Measurements from ENCODE around the gene ASTN1. TPM values are rescaled to one million over a fixed set of nuclear protein-coding genes. Genes with fewer than 3 reads are reported as not detected.

The ASTN1 gene
- total RNA-seq, 1 experiment from 2014 or later: 0.42 TPM

DNA sequence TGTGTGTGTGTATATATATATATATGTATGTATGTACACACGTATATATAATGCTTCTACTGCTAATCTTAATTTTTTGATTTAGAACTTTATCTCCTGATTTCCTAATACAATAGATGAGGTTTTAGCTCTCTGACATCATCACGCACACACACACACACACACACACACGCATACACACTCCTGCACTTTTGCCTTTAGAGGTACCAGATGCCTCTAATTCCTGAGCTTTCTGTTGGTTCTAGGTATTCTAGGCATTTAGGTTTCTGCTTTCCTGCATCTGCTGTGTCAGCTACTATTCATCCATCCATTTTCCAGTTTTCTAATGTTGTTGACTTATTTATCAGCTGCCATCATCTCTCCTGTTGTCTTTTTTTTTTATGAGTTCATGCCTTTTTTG, 348.3 kb downstream of the ASTN1 start:
- no peak overlapping the region for H3K9ac ChIP-seq (ENCODE audit: low read length)
- H4K20me1 ChIP-seq (ENCODE audit: insufficient read depth): no peaks in the 10 kb centered on the region
- intact Hi-C loops (cut with micrococcal nuclease): no loop called here
- no peak overlapping the region for H3K4me3 ChIP-seq (replicated peaks in 1 of 2; ENCODE audit: low read depth in 1 of 2, low read length in 2 of 2)
- ChIA-PET RAD21 (ENCODE audit: low non-redundant PET in 1 of 2, low total read pairs in 2 of 2, uncharacterized antibody in 2 of 2, unreplicated experiment in 2 of 2) (no interaction called here), POLR2A (no interaction called here), CTCF (no interaction called here)
- H3K36me3 ChIP-seq (ENCODE audit: control insufficient read depth in 1 of 2, insufficient read depth in 2 of 2, low read length in 2 of 2): no peaks in the 10 kb centered on the region
- no peaks in the 10 kb centered on the region for H3K9me3 ChIP-seq (ENCODE audit: control insufficient read depth in 1 of 2, insufficient read depth in 1 of 2, low read depth in 1 of 2, low read length in 2 of 2)
- DNase-seq (ENCODE audit: low read depth, low spot score) (no peak), ATAC-seq (no peak)
- H3K4me2 ChIP-seq (ENCODE audit: low read length): no peak overlapping the region
- no TSS peak for BruUV-seq (replicated peaks)
- H3K27me3 ChIP-seq (ENCODE audit: insufficient read depth, low read length): peaks cover 9% of the 10 kb centered on the region
- H3K4me1 ChIP-seq (ENCODE audit: control insufficient read depth in 1 of 2, insufficient read depth in 2 of 2, low read length in 2 of 2): no peaks in the 10 kb centered on the region
- no peak overlapping the region for H2AFZ ChIP-seq (ENCODE audit: low read depth, low read length, poor library complexity, severe bottlenecking)
- H3K79me2 ChIP-seq (ENCODE audit: insufficient read depth, low read length): no peaks in the 10 kb centered on the region
- TF ChIP-seq TCF7L2 (IDR thresholded peaks at IDR 0.05; ENCODE audit: borderline replicate concordance, extremely low read depth, insufficient read depth, insufficient read length) (no peak), SIN3A (IDR thresholded peaks at IDR 0.05; ENCODE audit: low read depth) (no peak), EZH2phosphoT487 (IDR thresholded peaks at IDR 0.05; ENCODE audit: borderline replicate concordance) (no peak), SP1 (IDR thresholded peaks at IDR 0.05; ENCODE audit: low read depth) (no peak), POLR2AphosphoS5 (IDR thresholded peaks at IDR 0.05; ENCODE audit: low read depth, low read length) (no peak), CEBPB (IDR thresholded peaks at IDR 0.05; ENCODE audit: low read depth) (no peak), SRF (IDR thresholded peaks at IDR 0.05; ENCODE audit: low read depth) (no peak), ZNF274 (IDR thresholded peaks at IDR 0.05; ENCODE audit: low read depth, low read length) (no peak), ZFX (IDR thresholded peaks at IDR 0.05) (no peak)
- TF ChIP-seq, protein P1, sequence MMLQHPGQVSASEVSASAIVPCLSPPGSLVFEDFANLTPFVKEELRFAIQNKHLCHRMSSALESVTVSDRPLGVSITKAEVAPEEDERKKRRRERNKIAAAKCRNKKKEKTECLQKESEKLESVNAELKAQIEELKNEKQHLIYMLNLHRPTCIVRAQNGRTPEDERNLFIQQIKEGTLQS (IDR thresholded peaks at IDR 0.05): no peak
- TF ChIP-seq, protein P2, sequence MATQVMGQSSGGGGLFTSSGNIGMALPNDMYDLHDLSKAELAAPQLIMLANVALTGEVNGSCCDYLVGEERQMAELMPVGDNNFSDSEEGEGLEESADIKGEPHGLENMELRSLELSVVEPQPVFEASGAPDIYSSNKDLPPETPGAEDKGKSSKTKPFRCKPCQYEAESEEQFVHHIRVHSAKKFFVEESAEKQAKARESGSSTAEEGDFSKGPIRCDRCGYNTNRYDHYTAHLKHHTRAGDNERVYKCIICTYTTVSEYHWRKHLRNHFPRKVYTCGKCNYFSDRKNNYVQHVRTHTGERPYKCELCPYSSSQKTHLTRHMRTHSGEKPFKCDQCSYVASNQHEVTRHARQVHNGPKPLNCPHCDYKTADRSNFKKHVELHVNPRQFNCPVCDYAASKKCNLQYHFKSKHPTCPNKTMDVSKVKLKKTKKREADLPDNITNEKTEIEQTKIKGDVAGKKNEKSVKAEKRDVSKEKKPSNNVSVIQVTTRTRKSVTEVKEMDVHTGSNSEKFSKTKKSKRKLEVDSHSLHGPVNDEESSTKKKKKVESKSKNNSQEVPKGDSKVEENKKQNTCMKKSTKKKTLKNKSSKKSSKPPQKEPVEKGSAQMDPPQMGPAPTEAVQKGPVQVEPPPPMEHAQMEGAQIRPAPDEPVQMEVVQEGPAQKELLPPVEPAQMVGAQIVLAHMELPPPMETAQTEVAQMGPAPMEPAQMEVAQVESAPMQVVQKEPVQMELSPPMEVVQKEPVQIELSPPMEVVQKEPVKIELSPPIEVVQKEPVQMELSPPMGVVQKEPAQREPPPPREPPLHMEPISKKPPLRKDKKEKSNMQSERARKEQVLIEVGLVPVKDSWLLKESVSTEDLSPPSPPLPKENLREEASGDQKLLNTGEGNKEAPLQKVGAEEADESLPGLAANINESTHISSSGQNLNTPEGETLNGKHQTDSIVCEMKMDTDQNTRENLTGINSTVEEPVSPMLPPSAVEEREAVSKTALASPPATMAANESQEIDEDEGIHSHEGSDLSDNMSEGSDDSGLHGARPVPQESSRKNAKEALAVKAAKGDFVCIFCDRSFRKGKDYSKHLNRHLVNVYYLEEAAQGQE (IDR thresholded peaks at IDR 0.05; ENCODE audit: low read depth): no peak
- TF ChIP-seq, protein P3, sequence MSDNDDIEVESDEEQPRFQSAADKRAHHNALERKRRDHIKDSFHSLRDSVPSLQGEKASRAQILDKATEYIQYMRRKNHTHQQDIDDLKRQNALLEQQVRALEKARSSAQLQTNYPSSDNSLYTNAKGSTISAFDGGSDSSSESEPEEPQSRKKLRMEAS (IDR thresholded peaks at IDR 0.05): no peak
- TF ChIP-seq, protein P4, sequence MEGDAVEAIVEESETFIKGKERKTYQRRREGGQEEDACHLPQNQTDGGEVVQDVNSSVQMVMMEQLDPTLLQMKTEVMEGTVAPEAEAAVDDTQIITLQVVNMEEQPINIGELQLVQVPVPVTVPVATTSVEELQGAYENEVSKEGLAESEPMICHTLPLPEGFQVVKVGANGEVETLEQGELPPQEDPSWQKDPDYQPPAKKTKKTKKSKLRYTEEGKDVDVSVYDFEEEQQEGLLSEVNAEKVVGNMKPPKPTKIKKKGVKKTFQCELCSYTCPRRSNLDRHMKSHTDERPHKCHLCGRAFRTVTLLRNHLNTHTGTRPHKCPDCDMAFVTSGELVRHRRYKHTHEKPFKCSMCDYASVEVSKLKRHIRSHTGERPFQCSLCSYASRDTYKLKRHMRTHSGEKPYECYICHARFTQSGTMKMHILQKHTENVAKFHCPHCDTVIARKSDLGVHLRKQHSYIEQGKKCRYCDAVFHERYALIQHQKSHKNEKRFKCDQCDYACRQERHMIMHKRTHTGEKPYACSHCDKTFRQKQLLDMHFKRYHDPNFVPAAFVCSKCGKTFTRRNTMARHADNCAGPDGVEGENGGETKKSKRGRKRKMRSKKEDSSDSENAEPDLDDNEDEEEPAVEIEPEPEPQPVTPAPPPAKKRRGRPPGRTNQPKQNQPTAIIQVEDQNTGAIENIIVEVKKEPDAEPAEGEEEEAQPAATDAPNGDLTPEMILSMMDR (IDR thresholded peaks at IDR 0.05 in 2 of 3, conservative IDR thresholded peaks at IDR 0.05 in 1 of 3; ENCODE audit: borderline replicate concordance in 1 of 3, insufficient read depth in 1 of 3, low read depth in 2 of 3, low read length in 2 of 3): no peak
- no peaks in the 10 kb centered on the region for H3K9me2 ChIP-seq (ENCODE audit: insufficient read depth)
- no peak overlapping the region for H3K27ac ChIP-seq (ENCODE audit: low read depth, low read length)

All from HCT116 (cell line).